T-cell (primary cell): ENCODE data around the gene LPCAT2. TPM values are rescaled to one million over a fixed set of nuclear protein-coding genes. Genes with fewer than 3 reads are reported as not detected.
"Not testable (repeated sequence)": the region's sequence is repeated elsewhere in the genome, so short reads cannot be mapped to it uniquely, and the experiment has no call there.

Experiments used
- ATAC-seq, 4 experiments: fragments of 200-7000 bp in 3 of 4; fragments of 150-1000 bp in 1 of 4; cut with Tn5 transposase; replicated peaks in 1 of 4; 1 replicate in 3 of 4; 2 replicates in 1 of 4; pipeline ENCODE4 v1.10.0; 2021; ENCODE audit warnings: moderate library complexity in 3 of 4, mild to moderate bottlenecking in 2 of 4, moderate number of reproducible peaks in 1 of 4
- CTCF ChIA-PET, 2 donors: fragments of 300-600 bp; sonication (Branson Sonifier 250); formaldehyde crosslinking; loops; one replicate each; lab custom pipeline; 2022; ENCODE audit warnings: antibody characterized with exemption in 2 of 2; lab: Charles Lee
- POLR2A ChIA-PET, 2 donors: fragments of 300-600 bp; sonication (Branson Sonifier 250); formaldehyde crosslinking; loops; one replicate each; lab custom pipeline; 2022; ENCODE audit warnings: antibody characterized with exemption in 2 of 2; lab: Charles Lee
- DNase-seq, 35 experiments: peaks; one replicate each; pipeline versions ENCODE4 v3.0.0 to v3.0.0-alpha.2; 2013 to 2023
- H3K27ac ChIP-seq: one replicate; pipeline ENCODE4 v1.5.1; 2013; ENCODE audit warnings: low read length
- H3K27me3 ChIP-seq, 2 experiments: replicated peaks in 1 of 2; 1 replicate in 1 of 2; 2 replicates in 1 of 2; pipeline versions ENCODE4 v1.6.1 to v1.7.0; 2013; ENCODE audit warnings: low read length in 1 of 2, mixed read lengths in 1 of 2; ENCODE audit not compliant: control insufficient read depth in 2 of 2, insufficient read depth in 2 of 2; ENCODE audit errors: extremely low read depth in 1 of 2
- H3K36me3 ChIP-seq, 2 donors: 1 replicate in 1 of 2; 2 replicates in 1 of 2; pipeline versions ENCODE4 v1.6.1 to v1.7.0; 2013; ENCODE audit warnings: low read length in 1 of 2; ENCODE audit not compliant: control insufficient read depth in 2 of 2, insufficient read depth in 1 of 2; ENCODE audit errors: extremely low read depth in 1 of 2
- H3K4me1 ChIP-seq, 2 experiments: 1 replicate in 1 of 2; 2 replicates in 1 of 2; pipeline versions ENCODE4 v1.6.1 to v1.7.0; 2013; ENCODE audit warnings: low read length in 2 of 2, mixed read lengths in 1 of 2; ENCODE audit not compliant: insufficient read depth in 2 of 2, control insufficient read depth in 1 of 2; ENCODE audit errors: extremely low read depth in 1 of 2
- H3K4me3 ChIP-seq, 2 donors: 1 replicate in 1 of 2; 2 replicates in 1 of 2; pipeline versions ENCODE4 v1.5.1 to v1.7.0; 2013; ENCODE audit warnings: mild to moderate bottlenecking in 2 of 2, low read length in 1 of 2, moderate library complexity in 1 of 2; ENCODE audit not compliant: control insufficient read depth in 1 of 2; ENCODE audit errors: extremely low read depth in 1 of 2
- H3K9me3 ChIP-seq: 2 replicates; pipeline ENCODE4 v1.7.0; 2013
- H3K27ac Mint-ChIP-seq, 2 donors: one replicate each; pipeline ENCODE4 v1.8.0; 2020 to 2021; ENCODE audit warnings: mild to moderate bottlenecking in 2 of 2, mixed read lengths in 2 of 2
- H3K27me3 Mint-ChIP-seq, 2 donors: one replicate each; pipeline ENCODE4 v1.8.0; 2021 to 2022; ENCODE audit warnings: mixed read lengths in 2 of 2
- H3K36me3 Mint-ChIP-seq: one replicate; pipeline ENCODE4 v1.8.0; 2021; ENCODE audit warnings: mixed read lengths
- H3K4me1 Mint-ChIP-seq, 3 donors: one replicate each; pipeline ENCODE4 v1.8.0; 2020 to 2022; ENCODE audit warnings: mixed read lengths in 3 of 3, mild to moderate bottlenecking in 1 of 3
- H3K4me3 Mint-ChIP-seq, 3 donors: one replicate each; pipeline ENCODE4 v1.8.0; 2020 to 2022; ENCODE audit warnings: mild to moderate bottlenecking in 3 of 3, mixed read lengths in 3 of 3, moderate library complexity in 3 of 3
- H3K9me3 Mint-ChIP-seq, 3 donors: one replicate each; pipeline ENCODE4 v1.8.0; 2020 to 2022; ENCODE audit warnings: mixed read lengths in 3 of 3
- WGBS: methylation state at CpG from one replicate; pipeline ENCODE4 v1.1.5; 2013; ENCODE audit warnings: missing lambda C conversion rate; ENCODE audit not compliant: insufficient coverage; 5-methylcytosine and 5-hydroxymethylcytosine counted together
- total RNA-seq, 35 experiments: library from RNA in 6 of 35; stranded (reverse) in 6 of 35; fragments of 120-200 nt in 1 of 35; gene quantifications; one replicate each; pipeline versions ENCODE4 v1.2.1 to v1.2.4 and lab custom pipeline; 2013 to 2026

The LPCAT2 gene
- total RNA-seq, 5 donors from 2014 or later (not counting 1 experiment from before 2014, with no cell fraction given): 0.25 to 1.1 (median 0.79) TPM

DNA sequence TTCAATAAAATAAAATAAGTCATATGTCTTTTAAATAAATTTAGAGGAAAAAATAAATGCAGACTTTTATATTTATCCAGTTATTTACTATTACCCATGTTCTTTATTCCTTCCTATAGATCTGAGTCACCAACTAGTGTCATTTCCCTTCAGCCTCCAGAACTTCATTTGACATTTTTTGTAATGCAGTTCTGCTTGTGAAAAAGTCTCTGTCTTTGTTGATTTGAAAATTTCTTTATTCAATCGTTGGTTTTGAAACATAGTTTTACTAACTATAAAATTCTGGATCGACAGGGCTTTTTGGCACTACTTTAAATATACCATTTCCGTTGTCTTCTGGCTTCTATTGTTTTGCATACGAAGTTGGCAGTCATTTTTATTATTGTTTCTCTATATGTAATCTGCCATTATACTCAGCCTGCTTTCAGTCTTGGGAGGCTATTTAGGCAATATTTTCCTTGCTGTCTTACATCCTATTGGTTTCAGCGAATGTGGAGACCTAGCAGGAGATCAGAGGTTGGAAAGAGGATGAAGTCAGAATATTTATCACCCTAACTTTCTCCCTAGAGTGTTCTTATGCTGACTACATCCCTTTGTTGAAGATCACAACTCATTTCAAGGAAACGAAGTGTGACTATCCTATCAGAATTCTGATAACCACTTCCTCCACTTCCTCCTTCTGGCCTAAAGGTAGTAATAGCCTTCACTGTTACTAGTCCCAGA, 104.9 kb downstream of the LPCAT2 start:
- no peaks in the 10 kb centered on the region for H3K36me3 Mint-ChIP-seq

DNA sequence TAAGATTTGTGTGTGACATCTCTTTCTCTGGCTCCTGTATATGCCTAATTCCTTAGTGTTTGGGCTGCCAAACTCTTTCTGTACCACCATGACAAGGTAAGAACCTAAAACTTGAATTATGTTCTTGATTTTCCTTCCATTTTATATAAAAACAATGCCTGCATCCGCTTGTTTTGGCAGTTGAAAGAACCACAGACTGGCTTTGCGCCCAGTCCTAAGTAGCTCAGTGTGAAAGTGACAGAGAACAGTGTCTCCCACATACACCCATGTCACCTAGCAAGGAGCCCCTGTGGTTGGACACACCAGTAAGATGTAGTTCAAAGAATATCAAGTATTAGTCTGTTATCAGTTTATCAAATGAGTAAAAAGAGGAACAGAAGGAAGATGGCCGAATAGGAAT, 106.2 kb downstream of the LPCAT2 start:
- 83% methylated on average over 1 of the region's 3 CpGs for WGBS
- ATAC-seq: no peak
- Mint-ChIP-seq H3K4me1 (no peaks in the 10 kb centered on the region), H3K27me3 (peaks cover 14 to 33% of the 10 kb centered on the region in 2 donors), H3K9me3 (peaks cover 0 to 5% (median 0%) of the 10 kb centered on the region in 3 donors), H3K36me3 (no peaks in the 10 kb centered on the region), H3K4me3 (no peak overlapping the region), H3K27ac (no peak overlapping the region)
- no peaks in the 10 kb centered on the region for H3K9me3 ChIP-seq
- H3K27ac ChIP-seq: no peak overlapping the region
- peaks cover 0 to 7% of the 10 kb centered on the region in 2 experiments for H3K27me3 ChIP-seq
- no peaks in the 10 kb centered on the region for H3K4me1 ChIP-seq
- no peak overlapping the region for H3K4me3 ChIP-seq
- CTCF ChIA-PET: no interaction called here
- H3K36me3 ChIP-seq: no peaks in the 10 kb centered on the region
- DNase-seq: no peak
- POLR2A ChIA-PET: no interaction called here

More for the DNA sequence above, 104.9 kb downstream of the LPCAT2 start:
- H3K4me1 ChIP-seq: no peaks in the 10 kb centered on the region
- 25% methylated on average over 1 of the region's 6 CpGs for WGBS
- H3K27ac ChIP-seq: no peak overlapping the region
- H3K4me1 Mint-ChIP-seq: no peaks in the 10 kb centered on the region
- ChIA-PET POLR2A (no interaction called here), CTCF (no interaction called here)
- H3K4me3 Mint-ChIP-seq: no peak overlapping the region
- DNase-seq (no peak), ATAC-seq (no peak)
- H3K36me3 ChIP-seq: no peaks in the 10 kb centered on the region
- peaks cover 0 to 7% of the 10 kb centered on the region in 2 experiments for H3K27me3 ChIP-seq
- peaks cover 13 to 33% of the 10 kb centered on the region in 2 donors for H3K27me3 Mint-ChIP-seq
- H3K27ac Mint-ChIP-seq: no peak overlapping the region
- H3K9me3 ChIP-seq: no peaks in the 10 kb centered on the region
- no peak overlapping the region for H3K4me3 ChIP-seq
- peaks cover 0 to 7% (median 4%) of the 10 kb centered on the region in 3 donors for H3K9me3 Mint-ChIP-seq

DNA sequence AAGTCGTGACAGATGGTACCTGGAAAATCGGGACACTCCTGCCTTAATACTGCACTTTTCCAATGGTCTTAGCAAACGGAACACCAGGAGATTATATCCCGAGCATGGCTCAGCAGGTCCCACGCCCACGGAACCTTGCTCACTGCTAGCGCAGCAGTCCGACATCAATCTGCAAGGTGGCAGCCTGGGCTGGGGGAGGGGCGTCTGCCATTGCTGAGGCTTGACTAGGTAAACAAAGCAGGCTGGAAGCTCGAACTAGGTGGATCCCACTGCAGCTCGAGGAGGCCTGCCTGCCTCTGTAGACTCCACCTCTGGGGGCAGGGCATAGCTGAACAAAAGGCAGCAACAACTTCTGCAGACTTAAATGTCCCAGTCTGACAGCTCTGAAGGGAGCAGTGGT, 106.8 kb downstream of the LPCAT2 start:
- H3K4me1 Mint-ChIP-seq, H3K9me3 ChIP-seq, H3K36me3 Mint-ChIP-seq, DNase-seq, H3K27ac Mint-ChIP-seq, H3K4me1 ChIP-seq, H3K4me3 ChIP-seq, CTCF ChIA-PET, H3K27ac ChIP-seq, H3K27me3 ChIP-seq, H3K36me3 ChIP-seq, H3K9me3 Mint-ChIP-seq, H3K4me3 Mint-ChIP-seq, ATAC-seq, POLR2A ChIA-PET: not testable (repeated sequence)
- WGBS: 59% methylated on average over 7 of the region's 11 CpGs
- peaks cover 13 to 27% of the 10 kb centered on the region in 2 donors for H3K27me3 Mint-ChIP-seq

DNA sequence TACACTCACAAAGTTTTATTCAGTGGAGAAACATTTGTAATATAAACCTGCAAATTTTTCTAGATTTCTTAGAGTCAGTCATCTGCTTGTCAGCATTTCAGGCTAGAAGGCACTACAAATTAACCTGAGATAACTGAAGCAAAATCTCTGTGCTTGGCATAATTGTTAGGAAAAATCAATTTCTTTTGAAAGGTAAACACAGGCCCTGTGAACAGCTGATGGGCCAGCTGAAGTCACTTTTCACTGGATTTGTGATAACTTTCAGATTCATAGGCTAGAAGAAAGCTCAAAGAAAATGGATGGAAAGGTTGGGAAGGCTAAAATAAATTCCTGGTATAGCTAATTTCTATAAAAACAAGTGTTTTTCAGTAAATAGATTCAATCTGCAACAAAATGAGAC, 112.9 kb downstream of the LPCAT2 start:
- no peaks in the 10 kb centered on the region for H3K27me3 ChIP-seq
- ChIA-PET POLR2A (no interaction called here), CTCF (no interaction called here)
- no peak for ATAC-seq
- H3K36me3 Mint-ChIP-seq: no peaks in the 10 kb centered on the region
- H3K4me1 Mint-ChIP-seq: no peaks in the 10 kb centered on the region
- no peaks in the 10 kb centered on the region for H3K9me3 ChIP-seq
- no peaks in the 10 kb centered on the region for H3K36me3 ChIP-seq
- no peak overlapping the region for H3K4me3 Mint-ChIP-seq
- H3K4me3 ChIP-seq: no peak overlapping the region
- peaks cover 1 to 9% of the 10 kb centered on the region in 2 donors for H3K27me3 Mint-ChIP-seq
- H3K9me3 Mint-ChIP-seq: no peaks in the 10 kb centered on the region
- H3K27ac ChIP-seq: no peak overlapping the region
- H3K27ac Mint-ChIP-seq: no peak overlapping the region
- no peaks in the 10 kb centered on the region for H3K4me1 ChIP-seq
- DNase-seq: no peak

DNA sequence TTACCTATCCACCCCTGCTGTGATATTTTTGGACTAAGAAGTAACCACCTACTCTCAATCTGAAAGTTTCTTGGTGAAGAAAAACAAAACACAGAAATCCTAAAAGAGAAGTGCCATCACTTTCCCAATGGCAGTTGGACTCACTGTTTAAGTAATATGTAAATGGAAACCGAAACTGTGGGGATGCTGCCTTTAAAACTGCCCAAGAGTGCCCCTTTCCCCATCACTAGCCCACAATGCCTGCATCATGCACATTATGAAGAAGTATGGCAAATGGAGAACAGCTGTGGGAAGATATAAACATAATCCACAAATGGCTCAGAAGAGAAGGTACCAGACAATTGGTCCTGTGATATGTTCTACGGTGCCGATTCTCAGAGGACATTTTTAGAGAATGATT, 113.4 kb downstream of the LPCAT2 start:
- CTCF ChIA-PET: no interaction called here
- POLR2A ChIA-PET: no interaction called here
- Histone ChIP-seq H3K27ac (no peak overlapping the region), H3K9me3 (no peaks in the 10 kb centered on the region), H3K36me3 (no peaks in the 10 kb centered on the region), H3K4me1 (no peaks in the 10 kb centered on the region), H3K4me3 (no peak overlapping the region), H3K27me3 (no peaks in the 10 kb centered on the region)
- peaks cover 1 to 8% of the 10 kb centered on the region in 2 donors for H3K27me3 Mint-ChIP-seq
- no CpG with 5 or more reads among the region's 3 CpGs for WGBS
- DNase-seq (no peak), ATAC-seq (no peak)
- H3K4me3 Mint-ChIP-seq: no peak overlapping the region
- no peaks in the 10 kb centered on the region for H3K9me3 Mint-ChIP-seq
- H3K27ac Mint-ChIP-seq: no peak overlapping the region
- H3K36me3 Mint-ChIP-seq: no peaks in the 10 kb centered on the region
- no peaks in the 10 kb centered on the region for H3K4me1 Mint-ChIP-seq

DNA sequence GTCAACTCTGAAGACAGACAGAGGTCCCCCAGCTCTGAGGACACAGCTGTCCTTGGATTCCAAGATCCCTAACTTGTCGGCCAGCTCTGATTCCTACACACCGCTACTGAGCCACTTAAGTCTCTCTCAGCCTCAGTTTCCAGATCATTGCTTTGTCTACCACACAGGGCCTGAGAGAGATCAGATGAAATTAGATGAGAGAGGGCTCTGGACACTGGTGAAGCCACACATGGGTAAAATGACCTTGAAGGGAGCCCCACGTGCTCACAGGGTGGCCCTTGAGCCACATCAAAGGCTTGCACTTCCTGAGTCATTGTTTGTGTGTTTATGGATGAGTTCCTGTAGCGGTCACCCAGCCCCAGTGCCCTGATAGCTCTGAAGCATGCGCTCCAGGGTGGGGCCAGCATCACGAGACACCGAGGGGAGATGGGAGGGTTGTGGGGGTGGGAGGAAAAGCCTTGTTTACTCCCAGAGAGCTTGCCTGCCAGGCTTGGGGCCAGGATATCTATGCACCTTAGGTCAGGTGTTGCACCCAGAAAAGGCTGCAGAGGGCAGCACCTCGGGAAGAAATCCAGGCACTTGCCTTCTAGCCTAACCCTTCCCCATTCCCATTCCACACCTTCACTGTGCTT, 114.2 kb downstream of the LPCAT2 start:
- H3K4me3 Mint-ChIP-seq: no peak overlapping the region
- no peaks in the 10 kb centered on the region for H3K9me3 Mint-ChIP-seq
- no peak overlapping the region for H3K27ac Mint-ChIP-seq
- H3K36me3 ChIP-seq: no peaks in the 10 kb centered on the region
- no peaks in the 10 kb centered on the region for H3K9me3 ChIP-seq
- no peak overlapping the region for H3K4me3 ChIP-seq
- no peaks in the 10 kb centered on the region for H3K36me3 Mint-ChIP-seq
- no peaks in the 10 kb centered on the region for H3K27me3 ChIP-seq
- H3K27me3 Mint-ChIP-seq: peaks cover 1 to 7% of the 10 kb centered on the region in 2 donors
- ChIA-PET POLR2A (no interaction called here), CTCF (no interaction called here)
- WGBS: 23% methylated on average over 5 of the region's 8 CpGs
- ATAC-seq: no peak
- H3K4me1 ChIP-seq: no peaks in the 10 kb centered on the region
- H3K4me1 Mint-ChIP-seq: no peaks in the 10 kb centered on the region
- DNase-seq: no peak
- H3K27ac ChIP-seq: no peak overlapping the region
